ENCODE results near the gene SYT17.

SYT17 gene, protein sequence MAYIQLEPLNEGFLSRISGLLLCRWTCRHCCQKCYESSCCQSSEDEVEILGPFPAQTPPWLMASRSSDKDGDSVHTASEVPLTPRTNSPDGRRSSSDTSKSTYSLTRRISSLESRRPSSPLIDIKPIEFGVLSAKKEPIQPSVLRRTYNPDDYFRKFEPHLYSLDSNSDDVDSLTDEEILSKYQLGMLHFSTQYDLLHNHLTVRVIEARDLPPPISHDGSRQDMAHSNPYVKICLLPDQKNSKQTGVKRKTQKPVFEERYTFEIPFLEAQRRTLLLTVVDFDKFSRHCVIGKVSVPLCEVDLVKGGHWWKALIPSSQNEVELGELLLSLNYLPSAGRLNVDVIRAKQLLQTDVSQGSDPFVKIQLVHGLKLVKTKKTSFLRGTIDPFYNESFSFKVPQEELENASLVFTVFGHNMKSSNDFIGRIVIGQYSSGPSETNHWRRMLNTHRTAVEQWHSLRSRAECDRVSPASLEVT

GRCh38 chr16:19167710-19168370, at the start of gene SYT17:
TSS of gene SYT17 (plus strand) at chr16:19168240. CDS start at chr16:19168647, 407 bp downstream.
- DNase-seq = no peak

DNA sequence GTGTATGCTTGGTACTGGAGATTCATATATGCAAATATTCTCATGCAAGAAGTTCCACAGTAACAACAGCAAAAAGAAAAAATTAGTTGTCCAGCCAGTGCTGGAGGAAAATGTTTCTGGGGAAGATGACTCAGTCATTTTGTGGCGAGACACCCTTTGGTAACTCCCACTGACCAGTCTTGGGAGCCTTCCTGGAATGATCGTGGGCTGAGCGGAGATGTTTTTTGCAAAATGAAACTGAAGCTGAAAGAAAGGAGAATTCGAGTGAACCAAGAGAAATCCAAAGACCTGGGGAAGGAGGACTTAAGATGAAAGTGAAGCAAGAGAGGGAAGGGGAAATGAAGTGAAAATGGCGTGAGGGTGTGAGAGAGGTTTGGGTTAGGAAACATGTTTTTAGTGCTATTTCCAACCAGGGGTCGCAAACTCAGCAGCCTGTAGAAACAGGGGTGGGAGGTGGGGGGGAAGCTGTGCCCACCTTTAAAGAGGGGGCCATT, 49.1 kb upstream of the SYT17 start:
- no peak for DNase-seq

- no peak for DNase-seq
Measured at GRCh38 chr16:19119564-19119963, 48.5 kb upstream of the SYT17 start.

GRCh38 chr16:19123535-19124178, 44.4 kb upstream of the SYT17 start:
- no peak for DNase-seq

DNA sequence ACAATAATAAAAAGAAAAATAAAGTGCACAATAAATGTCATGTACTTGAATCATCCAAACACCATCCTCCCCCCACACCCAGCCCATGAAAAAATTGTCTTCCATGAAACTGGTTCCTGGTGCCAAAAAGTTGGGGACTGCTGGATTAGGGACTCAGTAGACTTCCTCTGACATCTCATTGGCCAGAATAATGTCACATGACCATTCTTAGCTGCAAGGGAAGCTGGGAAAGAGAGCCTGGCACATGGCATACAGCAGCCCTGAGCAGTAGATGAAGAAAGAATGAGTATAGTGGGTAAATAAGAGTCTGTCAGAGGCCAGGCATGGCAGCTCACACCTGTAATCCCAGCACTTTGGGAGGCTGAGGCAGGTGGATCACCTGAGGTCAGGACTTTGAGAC, 41.7 kb upstream of the SYT17 start:
- DNase-seq = no peak

DNA sequence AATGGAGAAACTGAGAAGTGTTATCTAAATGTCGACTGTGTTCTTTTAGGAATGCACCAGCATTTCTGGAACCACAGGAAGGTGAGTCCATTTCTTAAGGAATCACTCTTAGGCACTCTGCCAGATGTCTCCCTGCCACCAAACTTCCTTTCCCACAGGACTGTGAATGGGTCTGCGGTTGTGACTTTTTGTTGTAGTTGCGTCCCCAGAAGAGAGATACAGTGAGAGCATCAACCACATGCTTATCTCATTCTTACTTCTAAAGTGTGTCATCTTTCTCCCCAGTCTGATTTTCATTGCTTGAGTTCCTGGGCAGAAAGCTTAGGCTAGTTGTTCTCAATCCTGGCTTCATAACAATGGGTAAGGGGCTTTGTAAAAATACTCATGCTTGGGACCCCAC, 40.8 kb upstream of the SYT17 start:
- DNase-seq = no peak

GRCh38 chr16:19127674-19128131, 40.3 kb upstream of the SYT17 start:
- DNase-seq = no peak

DNA sequence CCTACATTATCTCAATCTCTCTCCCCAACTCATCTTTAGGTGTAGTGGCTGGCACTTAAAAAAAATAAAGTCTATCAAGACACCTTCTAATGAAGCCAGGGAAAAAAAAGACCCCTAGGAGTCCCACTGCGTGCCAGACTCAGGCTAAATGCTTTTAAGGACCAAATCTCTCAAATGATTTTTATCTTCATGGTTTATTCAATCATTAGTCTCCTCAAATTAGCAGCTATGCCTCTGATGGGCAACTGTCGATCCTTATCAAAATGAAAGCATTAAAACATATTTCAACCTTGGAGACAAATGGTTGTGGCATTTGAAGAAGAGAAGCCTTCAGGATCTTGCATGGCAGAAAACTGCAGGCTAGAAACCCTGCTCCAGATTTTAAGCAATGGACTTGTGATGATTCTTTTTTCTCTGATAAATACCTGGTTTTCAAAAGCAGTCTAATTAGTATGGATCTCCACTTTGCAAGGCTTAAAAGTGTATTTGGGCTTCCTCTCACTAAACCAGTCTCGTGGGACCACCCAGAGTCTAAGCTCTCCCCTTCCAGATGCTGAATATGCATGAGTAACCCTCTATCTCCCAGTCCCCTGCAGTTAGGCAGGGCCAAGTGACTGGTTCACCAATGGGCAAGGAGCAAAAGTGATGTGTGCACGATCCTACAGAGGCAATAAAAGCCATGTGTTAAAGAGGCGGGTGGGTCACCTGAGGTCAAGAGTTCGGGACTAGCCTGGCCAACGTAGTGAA, 39.4 kb upstream of the SYT17 start:
- DNase-seq = no peak

DNA sequence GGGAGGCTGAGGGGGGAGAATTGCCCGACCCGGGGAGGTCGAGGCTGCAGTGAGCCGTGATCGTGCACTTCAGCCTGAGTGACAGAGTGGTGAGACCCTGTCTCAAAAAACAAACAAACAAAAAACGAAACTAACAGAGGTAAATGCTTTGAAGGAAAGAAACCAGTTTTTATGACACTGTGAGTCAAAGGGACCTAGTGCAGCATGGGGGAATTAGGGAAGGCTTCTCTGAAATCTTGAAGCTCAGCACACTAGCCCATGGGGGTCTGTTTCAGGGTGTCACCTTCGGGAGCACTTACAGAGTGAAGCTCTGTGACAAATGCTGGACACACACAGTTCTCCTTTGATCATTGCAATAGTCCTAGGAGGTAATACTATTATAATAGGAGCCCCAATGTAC, 37.7 kb upstream of the SYT17 start:
- no peak for DNase-seq

GRCh38 chr16:19130852-19131824, 36.9 kb upstream of the SYT17 start:
- no peak for DNase-seq

DNA sequence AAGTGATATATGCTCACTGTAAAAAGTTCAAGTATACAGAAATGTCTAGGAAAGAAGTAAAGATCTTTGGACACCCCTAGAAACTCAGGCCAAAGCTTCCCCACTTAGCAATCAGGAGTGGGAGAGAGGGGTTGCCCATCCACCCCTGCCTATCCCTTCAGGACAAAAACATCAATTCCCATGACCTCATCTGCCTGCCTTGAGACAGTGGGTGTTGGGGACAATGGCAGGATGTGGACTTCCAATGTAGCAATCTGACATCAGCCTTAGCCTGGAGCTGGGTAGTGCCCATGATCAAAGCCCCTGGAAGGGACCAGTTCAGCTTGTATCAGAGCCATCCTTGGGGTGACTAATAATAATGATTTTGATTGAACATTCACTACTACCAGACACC, 36.2 kb upstream of the SYT17 start:
- no peak for DNase-seq

DNA sequence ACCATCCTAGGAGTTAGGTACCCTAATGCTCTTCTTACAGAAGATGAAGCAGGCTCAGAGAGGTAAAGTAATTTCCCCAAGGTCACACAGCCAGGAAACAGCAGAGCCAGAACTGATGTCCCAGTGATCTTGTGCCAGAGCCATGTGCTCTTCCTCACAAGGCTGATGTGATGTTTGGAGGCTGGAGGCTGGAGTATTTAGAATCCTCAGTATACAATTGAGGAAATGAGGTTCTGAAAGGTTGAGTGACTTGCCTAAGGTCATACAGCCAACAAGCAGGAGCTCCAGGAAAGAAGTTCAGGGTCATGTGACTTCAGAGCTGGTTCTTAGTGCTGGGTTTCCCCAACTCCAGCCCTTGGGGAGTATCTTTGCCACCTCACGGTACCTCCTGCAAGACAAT, 35.8 kb upstream of the SYT17 start:
- DNase-seq = no peak

DNA sequence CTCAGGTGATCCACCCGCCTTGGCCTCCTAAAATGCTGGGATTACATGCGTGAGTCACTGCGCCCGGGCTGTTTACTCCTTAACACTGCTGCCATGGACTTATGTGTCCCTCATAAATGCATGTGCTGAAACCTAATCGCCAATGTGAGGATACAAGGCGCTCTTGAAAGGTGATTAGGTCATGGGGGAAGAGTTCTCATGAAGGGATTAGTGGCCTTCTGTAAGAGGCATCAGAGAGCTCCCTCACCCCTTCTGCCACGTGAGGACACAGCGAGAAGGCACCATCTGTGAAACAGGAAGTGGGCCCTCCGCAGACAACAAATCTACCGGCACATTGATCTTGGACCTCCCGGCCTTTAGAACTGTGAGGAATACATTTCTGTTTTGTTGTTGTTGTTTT, 35.1 kb upstream of the SYT17 start:
- no peak for DNase-seq

- DNase-seq = no peak
Measured at GRCh38 chr16:19133600-19133999, 34.4 kb upstream of the SYT17 start.

DNA sequence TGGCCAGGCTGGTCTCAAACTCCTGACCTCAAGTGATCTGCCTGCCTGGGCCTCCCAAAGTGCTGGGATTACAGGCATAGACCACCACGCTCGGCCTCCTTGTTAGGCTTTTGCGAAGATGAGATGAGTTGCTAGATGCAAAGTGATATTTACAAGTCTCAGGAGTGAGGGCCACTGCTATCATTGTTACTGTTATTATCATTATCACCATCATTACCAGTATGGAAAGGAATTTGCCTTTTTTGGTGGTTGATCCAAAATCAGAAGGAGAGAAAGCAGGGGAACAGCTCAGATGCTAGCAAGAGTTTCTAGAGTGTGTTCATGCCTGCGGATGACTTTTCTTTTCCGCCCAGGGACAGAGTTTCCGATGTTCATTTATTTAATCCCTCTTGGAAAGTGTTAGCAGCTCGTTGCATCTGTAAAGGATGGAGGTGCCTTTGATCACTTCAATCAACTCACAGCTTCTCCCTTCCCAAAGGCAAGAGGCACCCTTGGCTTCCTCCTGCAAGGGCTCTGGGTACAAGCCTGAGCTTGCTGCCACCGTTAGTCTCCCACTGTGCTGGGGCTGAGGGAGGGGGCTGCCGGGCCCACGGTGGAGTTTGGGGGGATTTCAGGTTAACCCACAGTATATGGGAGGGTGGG, 32.7 kb upstream of the SYT17 start:
- no peak for DNase-seq

DNA sequence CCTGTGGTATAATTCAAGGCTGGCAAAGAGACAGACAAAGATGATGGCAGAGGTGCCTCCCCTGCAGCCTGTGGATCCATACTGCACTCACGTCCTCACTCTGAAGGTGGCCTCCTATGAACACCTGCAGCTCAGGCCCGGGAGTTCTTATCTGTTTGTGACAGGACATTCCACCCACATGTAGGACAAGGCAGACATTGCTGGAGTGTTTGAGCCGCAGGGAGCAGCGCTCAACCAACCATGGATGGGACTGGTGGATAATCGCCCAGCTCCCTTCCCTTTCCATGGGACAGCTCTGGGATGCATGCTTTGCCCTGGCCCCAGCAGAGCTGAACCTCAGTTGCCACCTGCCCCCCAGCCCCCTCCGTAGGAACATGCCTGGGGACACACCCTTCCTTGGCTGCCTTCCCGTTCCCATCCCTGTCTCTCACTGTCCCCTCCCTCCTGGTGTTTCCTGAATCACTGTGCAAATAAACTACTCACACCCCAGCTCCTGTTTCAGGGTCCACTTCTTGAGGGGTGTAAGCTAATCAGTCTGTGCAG, 32.1 kb upstream of the SYT17 start:
- no peak for DNase-seq

- DNase-seq = no peak
Measured at GRCh38 chr16:19136549-19137196, 31.4 kb upstream of the SYT17 start.

GRCh38 chr16:19137201-19138128, 30.6 kb upstream of the SYT17 start:
- no peak for DNase-seq

DNA sequence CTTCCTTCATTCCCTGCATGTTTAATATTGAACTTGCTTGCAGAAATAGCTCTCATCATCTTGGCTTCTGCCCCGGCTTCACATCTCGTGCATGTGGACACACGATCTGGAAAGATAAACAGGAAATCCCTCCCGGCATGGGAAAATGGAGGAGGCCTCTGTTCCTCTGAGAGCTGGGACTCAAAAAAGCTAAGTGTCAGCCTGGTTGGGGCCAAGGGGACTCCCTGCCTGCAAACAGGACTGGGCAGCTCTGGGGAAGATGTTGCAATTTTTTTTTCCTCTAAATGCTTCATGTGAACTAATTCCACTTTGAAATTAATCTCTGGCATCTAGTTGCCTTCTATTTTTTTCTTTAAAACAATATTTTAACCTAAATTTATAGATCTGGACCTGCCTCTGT, 29.4 kb upstream of the SYT17 start:
- DNase-seq = no peak

All from NCI-H1048 (cell line).